ENCODE results near the gene ATL3.

- TF ChIP-seq POLR2A (IDR thresholded peaks at IDR 0.05; ENCODE audit: low read length): no peak
- TF ChIP-seq GATA1 (IDR thresholded peaks at IDR 0.05; ENCODE audit: low read depth, low read length): no peak
Observed at GRCh38 chr11:63592975-63593395, 78.2 kb downstream of the ATL3 start.

Data from erythroblast (primary cell).